Dermis microvascular lymphatic vessel endothelial cell (primary cell): ENCODE measurements around the gene DIAPH1. TPM values are rescaled to one million over a fixed set of nuclear protein-coding genes. Genes with fewer than 3 reads are reported as not detected.

Experiments
- DNase-seq, 2 donors: peaks; one replicate each; pipeline versions ENCODE4 v3.0.0 to v3.0.0-alpha.2; 2010; ENCODE audit warnings: low read depth in 2 of 2
- total RNA-seq: library from RNA; depleted of rRNA; stranded (reverse); fragments of >200 nt; gene quantifications from 2 replicates; pipeline ENCODE4 v1.2.1, GENCODE V29; 2014

DIAPH1 gene
- total RNA-seq, 1 donor from 2014 or later, result 41.1 TPM

- no peak for DNase-seq
Measured at GRCh38 chr5:141508440-141508797, 110.4 kb downstream of the DIAPH1 start.

GRCh38 chr5:141507387-141508091 lies 111.3 kb downstream of the DIAPH1 start:
- DNase-seq, result no peak

DNA sequence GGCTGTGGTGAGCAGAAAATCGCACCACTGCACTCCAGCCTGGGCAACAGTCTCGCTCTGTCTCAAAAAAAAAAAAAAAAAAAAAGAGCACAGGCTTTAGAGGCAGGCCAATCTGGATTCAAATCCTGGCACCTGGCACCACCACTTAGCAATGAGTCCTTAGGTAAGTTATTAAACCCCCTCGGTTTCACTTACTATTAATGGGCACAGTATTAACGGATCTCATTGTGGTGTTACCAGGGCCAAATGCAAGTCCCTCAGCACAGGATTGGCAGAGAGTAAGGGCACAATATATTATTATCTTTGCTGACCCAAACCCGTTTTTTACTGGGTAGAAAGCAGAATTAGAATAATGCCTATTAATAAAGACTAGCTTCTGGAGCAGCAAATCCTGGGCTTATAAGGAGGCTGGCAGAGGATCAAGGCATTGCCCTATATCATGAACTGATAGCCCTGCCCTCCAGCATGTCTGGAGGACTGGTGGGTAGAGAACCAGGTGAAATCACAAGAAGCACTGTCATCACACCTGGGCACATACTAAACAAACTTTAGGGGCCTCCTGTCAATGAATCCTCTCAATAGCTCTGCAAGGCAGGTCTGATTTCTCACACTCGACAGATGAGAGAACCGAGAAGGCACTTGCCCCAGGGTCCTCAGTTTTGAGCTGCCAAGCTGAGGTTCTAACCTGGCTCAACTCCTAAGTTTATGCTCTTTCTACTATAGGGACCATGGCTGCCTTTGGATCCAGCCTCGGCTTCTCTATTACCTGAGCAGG lies 112.2 kb downstream of the DIAPH1 start:
- no peak for DNase-seq

- no peak for DNase-seq
Measured at GRCh38 chr5:141504216-141504615, 114.6 kb downstream of the DIAPH1 start.

GRCh38 chr5:141503681-141504080 lies 115.1 kb downstream of the DIAPH1 start:
- DNase-seq, result no peak

DNA sequence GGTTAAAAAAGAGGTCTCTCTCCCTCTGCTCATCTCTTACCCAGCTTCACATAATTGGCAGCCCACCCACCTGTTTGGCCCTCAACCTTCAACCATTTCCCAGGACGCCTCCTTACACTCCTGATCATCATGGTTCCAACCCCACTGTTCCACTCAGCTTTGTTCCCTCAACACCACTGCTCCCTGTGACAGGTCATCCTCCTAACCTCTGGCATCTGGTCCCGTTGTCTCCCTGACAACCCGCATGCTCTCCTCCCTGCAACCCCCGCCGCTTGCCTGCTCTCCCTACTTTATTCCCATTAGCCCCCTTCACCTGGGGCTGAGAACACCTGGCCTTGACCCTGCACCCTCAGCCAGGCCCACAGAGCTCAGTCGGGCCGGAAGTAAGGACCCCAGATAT lies 117.0 kb downstream of the DIAPH1 start:
- DNase-seq, result no peak

GRCh38 chr5:141496038-141496437 lies 122.8 kb downstream of the DIAPH1 start:
- DNase-seq, result no peak

- no peak for DNase-seq
Measured at GRCh38 chr5:141495453-141495811, 123.4 kb downstream of the DIAPH1 start.

- no peak for DNase-seq
Measured at GRCh38 chr5:141494761-141495452, 123.9 kb downstream of the DIAPH1 start.

DNA sequence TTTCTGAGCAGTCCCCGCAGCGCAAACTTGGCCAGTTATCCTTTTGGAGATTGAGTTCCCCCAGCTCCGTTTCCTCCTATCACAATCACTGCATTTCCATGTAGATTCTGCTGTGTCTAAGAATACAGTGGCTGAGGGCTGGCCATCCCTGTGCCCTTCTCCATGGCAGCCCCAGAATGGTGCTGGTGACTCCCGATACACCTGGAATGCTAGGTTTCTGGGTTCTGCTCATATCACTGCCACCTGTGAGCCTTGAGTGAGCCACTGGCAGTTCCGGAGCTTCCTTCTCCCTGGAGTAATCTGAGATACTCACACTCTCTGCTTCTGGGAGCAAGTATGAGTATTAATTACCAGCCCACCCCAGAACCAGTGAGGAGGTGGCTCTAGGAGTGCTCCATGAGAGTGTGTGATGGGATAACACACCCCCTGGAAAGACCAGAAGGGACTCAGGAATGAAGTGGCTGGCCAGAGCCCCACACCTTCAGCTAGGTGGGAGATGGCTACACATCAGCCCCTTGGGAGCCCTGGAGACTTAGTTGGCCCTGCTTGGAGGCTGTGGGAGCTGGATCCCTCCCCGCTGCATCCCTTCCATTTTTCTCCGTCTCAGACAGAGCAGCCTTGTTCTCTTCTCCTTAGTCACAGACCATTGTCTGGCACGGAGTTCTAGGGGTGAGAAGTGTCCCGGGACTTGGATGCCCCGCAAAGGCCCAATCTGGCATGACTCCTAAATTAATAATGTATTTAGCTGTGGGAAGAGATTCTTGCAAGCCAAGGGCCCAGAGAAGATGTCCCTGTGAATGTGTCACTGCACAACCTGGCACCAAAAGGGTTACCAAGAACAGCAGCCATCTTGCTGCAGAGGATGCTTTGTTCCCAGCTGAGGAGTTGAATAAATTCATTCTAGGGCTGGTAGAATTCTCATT lies 125.0 kb downstream of the DIAPH1 start:
- no peak for DNase-seq

DNA sequence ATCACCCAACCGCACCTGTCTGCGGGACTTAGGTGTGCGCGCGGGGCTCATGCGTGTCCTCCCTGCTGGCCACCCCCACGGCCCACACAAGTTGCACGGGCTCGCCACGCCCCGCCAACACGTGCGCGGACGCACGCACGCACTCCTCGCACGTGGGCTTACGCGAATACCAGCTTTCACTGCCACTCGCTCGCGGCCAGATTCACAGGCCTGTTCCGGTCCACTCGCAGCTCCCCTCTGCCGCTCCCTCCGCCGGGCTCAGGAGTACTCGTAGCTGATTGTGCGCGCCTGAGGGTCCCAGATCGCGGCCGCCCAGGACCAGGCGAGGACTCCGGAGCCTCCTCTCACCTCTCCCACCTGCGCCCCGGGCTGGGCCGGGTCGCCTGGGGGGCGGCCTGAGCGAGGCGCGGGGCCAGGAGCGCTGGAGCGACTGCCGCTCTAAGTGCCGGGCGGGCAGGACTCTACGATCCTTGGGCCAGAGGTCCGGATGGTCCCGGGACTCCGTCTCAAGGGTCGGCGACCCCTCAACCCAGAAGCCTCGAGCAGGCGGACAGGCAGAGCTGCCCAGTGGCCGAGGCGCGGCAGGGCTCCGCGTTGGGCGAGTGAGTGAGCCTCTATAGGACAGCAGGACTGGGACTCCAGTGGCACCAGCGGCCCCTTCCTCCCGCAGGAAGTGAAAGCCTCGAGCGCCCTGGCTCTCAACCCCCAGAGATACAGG lies 126.5 kb downstream of the DIAPH1 start:
- no peak for DNase-seq

- no peak for DNase-seq
Measured at GRCh38 chr5:141491323-141492167, 127.3 kb downstream of the DIAPH1 start.

- no peak for DNase-seq
Measured at GRCh38 chr5:141490771-141491170, 128.0 kb downstream of the DIAPH1 start.

DNA sequence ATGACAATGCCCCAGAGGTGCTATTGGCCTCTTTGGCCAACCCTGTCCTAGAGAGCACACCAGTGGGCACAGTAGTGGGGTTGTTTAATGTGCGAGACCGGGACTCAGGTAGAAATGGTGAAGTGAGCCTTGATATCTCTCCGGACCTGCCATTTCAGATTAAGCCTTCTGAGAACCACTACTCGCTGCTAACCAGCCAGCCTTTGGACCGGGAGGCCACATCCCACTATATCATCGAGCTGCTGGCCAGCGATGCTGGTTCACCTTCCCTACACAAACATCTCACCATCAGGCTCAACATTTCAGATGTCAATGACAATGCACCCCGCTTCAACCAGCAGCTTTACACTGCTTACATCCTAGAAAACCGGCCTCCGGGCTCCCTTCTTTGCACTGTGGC lies 128.5 kb downstream of the DIAPH1 start:
- DNase-seq, result no peak

- no peak for DNase-seq
Measured at GRCh38 chr5:141489841-141490240, 129.0 kb downstream of the DIAPH1 start.

DNA sequence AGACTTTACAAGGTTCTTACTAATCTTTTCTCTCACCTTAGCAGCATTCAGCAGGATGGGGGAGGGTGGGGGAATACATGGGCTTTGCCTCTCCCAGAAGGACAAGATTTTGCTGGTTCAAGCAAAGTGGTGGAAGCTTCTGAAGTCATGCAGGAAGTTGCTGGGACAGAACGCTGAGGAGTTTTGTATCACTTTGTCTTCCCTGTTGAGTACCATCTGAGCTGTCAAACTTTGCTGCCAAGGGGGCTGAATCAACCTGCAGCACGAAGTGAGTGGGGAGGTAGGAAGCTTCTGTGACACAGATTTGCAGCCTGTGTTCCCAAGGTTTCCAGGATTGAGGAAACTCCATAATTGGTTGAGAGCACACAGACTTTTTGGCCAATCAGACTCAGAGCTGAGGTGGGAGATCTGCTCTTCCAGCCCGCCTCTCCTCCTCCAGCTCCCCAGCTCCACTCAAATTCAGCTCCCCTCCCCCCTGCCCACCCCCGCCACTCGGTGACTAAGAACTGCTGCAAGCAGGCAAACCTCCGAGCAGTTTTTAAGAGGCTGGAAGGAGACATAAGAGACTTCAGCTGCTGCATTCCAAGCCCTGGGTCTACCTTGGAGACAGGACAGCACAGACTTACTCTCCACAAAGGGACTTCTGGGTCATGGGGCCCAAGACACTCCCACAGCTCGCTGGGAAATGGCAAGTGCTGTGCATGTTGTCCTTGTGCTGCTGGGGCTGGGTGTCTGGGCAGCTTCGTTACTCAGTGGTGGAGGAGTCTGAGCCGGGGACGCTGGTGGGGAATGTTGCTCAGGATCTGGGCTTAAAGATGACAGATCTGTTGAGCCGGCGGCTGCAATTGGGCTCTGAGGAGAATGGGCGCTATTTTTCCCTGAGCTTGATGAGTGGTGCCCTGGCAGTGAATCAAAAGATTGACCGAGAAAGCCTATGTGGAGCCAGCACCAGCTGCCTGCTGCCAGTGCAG lies 129.9 kb downstream of the DIAPH1 start, which contains the start of gene PCDHGC5:
TSS of gene PCDHGC5 (plus strand) at position 491 of the 971 bp plus-strand sequence. CDS start at position 651, 160 bp downstream.
- no peak for DNase-seq

GRCh38 chr5:141487131-141487530 lies 131.7 kb downstream of the DIAPH1 start:
- DNase-seq, result no peak

DNA sequence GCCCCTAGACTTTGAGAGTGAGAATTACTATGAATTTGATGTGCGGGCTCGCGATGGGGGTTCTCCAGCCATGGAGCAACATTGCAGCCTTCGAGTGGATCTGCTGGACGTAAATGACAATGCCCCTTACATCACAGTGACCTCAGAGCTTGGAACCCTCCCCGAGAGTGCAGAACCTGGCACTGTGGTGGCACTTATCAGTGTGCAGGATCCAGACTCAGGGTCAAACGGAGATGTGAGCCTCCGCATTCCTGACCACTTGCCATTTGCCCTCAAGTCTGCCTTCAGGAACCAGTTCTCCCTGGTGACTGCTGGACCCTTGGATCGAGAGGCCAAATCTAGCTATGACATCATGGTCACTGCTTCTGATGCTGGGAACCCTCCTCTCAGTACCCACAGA lies 132.7 kb downstream of the DIAPH1 start:
- DNase-seq, result no peak
